Thoracic aorta (tissue), 2 donors: ENCODE measurements around the gene GAMT. TPM values are rescaled to one million over a fixed set of nuclear protein-coding genes. Genes with fewer than 3 reads are reported as not detected.

ENCODE experiments used
- ATAC-seq: fragments of 150-250 bp; one replicate; pipeline ENCODE4 v1.8.0; 2017; ENCODE audit warnings: low read depth; ENCODE audit not compliant: insufficient number of reproducible peaks, low FRiP score
- DNase-seq: peaks from one replicate; pipeline ENCODE4 v3.0.0-alpha.2; 2020; ENCODE audit warnings: low spot score
- H3K27ac ChIP-seq, 2 donors: fragments of 200-600 bp; sonication (generic); 1 replicate in 1 of 2; 2 replicates in 1 of 2; pipeline ENCODE4 v1.5.1; 2016; ENCODE audit warnings: mild to moderate bottlenecking in 2 of 2, moderate library complexity in 2 of 2
- H3K27me3 ChIP-seq: fragments of 200-600 bp; sonication (generic); replicated peaks from 2 replicates; pipeline ENCODE4 v1.6.0; 2016; ENCODE audit warnings: mild to moderate bottlenecking; ENCODE audit not compliant: insufficient read depth
- H3K36me3 ChIP-seq: fragments of 200-600 bp; sonication (generic); one replicate; pipeline ENCODE4 v1.5.1; 2016
- H3K4me1 ChIP-seq, 2 donors: fragments of 200-600 bp; sonication (generic); 1 replicate in 1 of 2; 2 replicates in 1 of 2; pipeline versions ENCODE4 v1.5.1 to v1.6.0; 2016; ENCODE audit warnings: low read depth in 2 of 2, mild to moderate bottlenecking in 1 of 2; ENCODE audit not compliant: control insufficient read depth in 1 of 2
- H3K4me3 ChIP-seq: fragments of 200-600 bp; sonication (generic); 2 replicates; pipeline ENCODE4 v1.5.1; 2016; ENCODE audit warnings: mild to moderate bottlenecking
- H3K9me3 ChIP-seq: fragments of 200-600 bp; sonication (generic); 2 replicates; pipeline ENCODE4 v1.5.1; 2016
- total RNA-seq, 2 donors: library from RNA; depleted of rRNA; stranded (reverse); fragments of >200 nt; gene quantifications; one replicate each; pipeline versions ENCODE4 v1.1.0 to v1.2.3, GENCODE V29; 2016
- TF ChIP-seq, protein P1 (sequence below): fragments of 200-600 bp; sonication (generic); IDR thresholded peaks from one replicate; pipeline ENCODE4 v1.5.1; 2019; ENCODE audit warnings: antibody characterized with exemption

The GAMT gene
- total RNA-seq, 2 donors from 2014 or later: 27.6 to 55.1 TPM

DNA sequence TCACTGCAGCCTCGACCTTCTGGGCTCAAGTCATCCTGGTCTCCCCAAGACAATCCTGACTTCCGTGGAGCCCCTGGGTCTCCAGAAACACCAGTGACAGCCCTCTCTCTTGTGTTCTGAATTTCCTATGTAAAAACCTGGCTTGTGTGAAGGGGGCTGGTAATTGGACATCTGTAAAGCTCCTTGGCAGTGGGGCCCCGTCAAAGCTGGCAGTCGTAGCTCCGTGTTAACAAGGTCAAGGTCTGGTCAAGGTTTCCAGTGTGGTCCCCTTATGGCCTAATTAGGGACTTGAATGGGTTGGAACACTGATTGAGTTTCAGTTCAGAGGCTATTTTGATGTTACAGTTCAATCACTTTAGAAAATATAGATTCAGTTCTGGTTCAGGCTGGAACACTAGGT, 50.5 kb downstream of the GAMT start:
- Histone ChIP-seq H3K4me3 (no peak overlapping the region), H3K4me1 (peaks cover 5 to 11% of the 10 kb centered on the region in 2 donors), H3K36me3 (no peaks in the 10 kb centered on the region), H3K9me3 (no peaks in the 10 kb centered on the region), H3K27me3 (no peaks in the 10 kb centered on the region), H3K27ac (no peak overlapping the region)
- TF ChIP-seq, protein P1, sequence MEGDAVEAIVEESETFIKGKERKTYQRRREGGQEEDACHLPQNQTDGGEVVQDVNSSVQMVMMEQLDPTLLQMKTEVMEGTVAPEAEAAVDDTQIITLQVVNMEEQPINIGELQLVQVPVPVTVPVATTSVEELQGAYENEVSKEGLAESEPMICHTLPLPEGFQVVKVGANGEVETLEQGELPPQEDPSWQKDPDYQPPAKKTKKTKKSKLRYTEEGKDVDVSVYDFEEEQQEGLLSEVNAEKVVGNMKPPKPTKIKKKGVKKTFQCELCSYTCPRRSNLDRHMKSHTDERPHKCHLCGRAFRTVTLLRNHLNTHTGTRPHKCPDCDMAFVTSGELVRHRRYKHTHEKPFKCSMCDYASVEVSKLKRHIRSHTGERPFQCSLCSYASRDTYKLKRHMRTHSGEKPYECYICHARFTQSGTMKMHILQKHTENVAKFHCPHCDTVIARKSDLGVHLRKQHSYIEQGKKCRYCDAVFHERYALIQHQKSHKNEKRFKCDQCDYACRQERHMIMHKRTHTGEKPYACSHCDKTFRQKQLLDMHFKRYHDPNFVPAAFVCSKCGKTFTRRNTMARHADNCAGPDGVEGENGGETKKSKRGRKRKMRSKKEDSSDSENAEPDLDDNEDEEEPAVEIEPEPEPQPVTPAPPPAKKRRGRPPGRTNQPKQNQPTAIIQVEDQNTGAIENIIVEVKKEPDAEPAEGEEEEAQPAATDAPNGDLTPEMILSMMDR: no peak
- DNase-seq (no peak), ATAC-seq (no peak)

GRCh38 chr19:1349211-1349610, 52.1 kb downstream of the GAMT start:
- Histone ChIP-seq H3K9me3 (no peaks in the 10 kb centered on the region), H3K36me3 (no peaks in the 10 kb centered on the region), H3K4me1 (peaks cover 5 to 7% of the 10 kb centered on the region in 2 donors), H3K4me3 (no peak overlapping the region), H3K27me3 (no peaks in the 10 kb centered on the region), H3K27ac (no peak overlapping the region)
- TF ChIP-seq, protein P1: no peak
- ATAC-seq (no peak), DNase-seq (no peak)

Other genes starting within 250 kb of the GAMT start
- 100 to 1,000 TPM in 1 of 2 donors, 10 to 100 TPM in 1; 55.4 to 182 TPM for gene SBNO2, start 227.3 kb downstream of the GAMT start, total RNA-seq
- 10 to 100 TPM; 60.2 to 70.0 TPM for gene STK11, start 195.8 kb downstream of the GAMT start, total RNA-seq
- 1 to 10 TPM in 1 of 2 donors, under 1 TPM in 1; 0.27 to 1.9 TPM for gene CBARP, start 163.5 kb downstream of the GAMT start, total RNA-seq
- gene ATP5F1D, start 159.8 kb downstream of the GAMT start, total RNA-seq: 10 to 100 TPM; 40.4 to 45.1 TPM
- 100 to 1,000 TPM in 1 of 2 donors, 10 to 100 TPM in 1; 80.1 to 124 TPM for gene MIDN, start 153.0 kb downstream of the GAMT start, total RNA-seq
- gene CIRBP, start 132.2 kb downstream of the GAMT start, total RNA-seq: 100 to 1,000 TPM; 492 to 644 TPM
- 10 to 100 TPM; 18.8 to 40.8 TPM for gene FAM174C, start 126.0 kb downstream of the GAMT start, total RNA-seq
- not detected for gene EFNA2, start 115.7 kb downstream of the GAMT start, total RNA-seq
- 100 to 1,000 TPM in 1 of 2 donors, 10 to 100 TPM in 1; 83.3 to 110 TPM for gene NDUFS7, start 17.6 kb downstream of the GAMT start, total RNA-seq
- 10 to 100 TPM; 34.9 to 76.9 TPM for gene DAZAP1, start 6.0 kb upstream of the GAMT start, total RNA-seq
- gene RPS15, start 36.9 kb upstream of the GAMT start, total RNA-seq: 1,000 to 10,000 TPM; 1,512 to 2,119 TPM
- gene APC2, start 48.6 kb upstream of the GAMT start, total RNA-seq: under 1 TPM; 0.41 to 0.78 TPM
- 10 to 100 TPM; 28.6 to 54.6 TPM for gene C19orf25, start 77.7 kb upstream of the GAMT start, total RNA-seq
- gene PCSK4, start 88.8 kb upstream of the GAMT start, total RNA-seq: under 1 TPM; 0.56 to 0.68 TPM
- gene REEP6, start 89.6 kb upstream of the GAMT start, total RNA-seq: 1 to 10 TPM in 1 of 2 donors, under 1 TPM in 1; 0.35 to 1.6 TPM
- gene ADAMTSL5, start 111.5 kb upstream of the GAMT start, total RNA-seq: 10 to 100 TPM; 22.2 to 36.2 TPM
- gene PLK5, start 122.5 kb upstream of the GAMT start, total RNA-seq: not detected
- 10 to 100 TPM; 23.4 to 26.4 TPM for gene MEX3D, start 166.8 kb upstream of the GAMT start, total RNA-seq
- gene MBD3, start 191.3 kb upstream of the GAMT start, total RNA-seq: 100 to 1,000 TPM in 1 of 2 donors, 10 to 100 TPM in 1; 97.8 to 102 TPM
- 10 to 100 TPM; 32.7 to 51.9 TPM for gene UQCR11, start 203.9 kb upstream of the GAMT start, total RNA-seq